Right cardiac atrium (tissue), 5 donors: ENCODE results near the gene FAM50A. TPM values are rescaled to one million over a fixed set of nuclear protein-coding genes. Genes with fewer than 3 reads are reported as not detected.

ENCODE experiments used
- microRNA-seq, 2 donors: library from miRNA; unstranded; fragments of <30 nt; microRNA quantifications; one replicate each; pipeline ENCODE4 v1.2.0, GENCODE V29; 2020 to 2021
- polyA plus RNA-seq: library from polyadenylated mRNA; stranded (reverse); fragments of 200-250 nt; gene quantifications from one replicate; pipeline ENCODE4 v1.2.3, GENCODE V29; 2013
- total RNA-seq, 4 donors: library from RNA; stranded (reverse); fragmentation: NEBNext Ultra II Directional; extraction: Animal tissue kit (Norgen Biotek cat#: 25700); gene quantifications; one replicate each; pipeline ENCODE4 v1.2.1, GENCODE V29; 2021
- donor health status: healthy with polysubstance abuse.
- donor health status: DM: no; HTN: yes; CAD: no.
- donor health status: DM: no; HTN: no; CAD: no.
- donor health status: DM: no; HTN: yes; CAD: no; lungs with severe emphysema.
- donor health status: DM: yes; HTN: yes; CAD: no.

Gene FAM50A
- total and polyA plus RNA-seq, 5 donors = 48.6 to 88.7 (median 53.3) TPM

Small RNAs within 50 kb of the gene (microRNA-seq; reads per million reads assigned to microRNA genes)
- 0 to 0.42 reads per million in 2 donors for gene MIR6858

Other genes with a start within 250 kb of the FAM50A start
- not detected for gene OPN1MW2, start 224.4 kb upstream of the FAM50A start, total RNA-seq
- gene OPN1MW2, start 224.4 kb upstream of the FAM50A start, polyA plus RNA-seq = not detected
- not detected for gene OPN1MW3, start 186.6 kb upstream of the FAM50A start, total RNA-seq
- not detected for gene OPN1MW3, start 186.6 kb upstream of the FAM50A start, polyA plus RNA-seq
- not detected for gene TEX28, start 149.0 kb upstream of the FAM50A start, total RNA-seq
- not detected for gene TEX28, start 149.0 kb upstream of the FAM50A start, polyA plus RNA-seq
- 10 to 100 TPM in 1 of 4 donors, 1 to 10 TPM in 3; 5.5 to 11.9 (median 9.1) TPM for gene TKTL1, start 148.3 kb upstream of the FAM50A start, total RNA-seq
- gene TKTL1, start 148.3 kb upstream of the FAM50A start, polyA plus RNA-seq = 6.0 TPM
- gene FLNA, start 69.5 kb upstream of the FAM50A start, total RNA-seq = 100 to 1,000 TPM; 262 to 363 (median 298) TPM
- 271 TPM for gene FLNA, start 69.5 kb upstream of the FAM50A start, polyA plus RNA-seq
- 10 to 100 TPM; 58.5 to 72.9 (median 60.0) TPM for gene EMD, start 64.8 kb upstream of the FAM50A start, total RNA-seq
- 86.1 TPM for gene EMD, start 64.8 kb upstream of the FAM50A start, polyA plus RNA-seq
- 1,000 to 10,000 TPM; 2,034 to 2,544 (median 2,211) TPM for gene RPL10, start 45.8 kb upstream of the FAM50A start, total RNA-seq
- 2,857 TPM for gene RPL10, start 45.8 kb upstream of the FAM50A start, polyA plus RNA-seq
- gene DNASE1L1, start 34.9 kb upstream of the FAM50A start, total RNA-seq = 10 to 100 TPM; 47.3 to 52.6 (median 51.2) TPM
- gene DNASE1L1, start 34.9 kb upstream of the FAM50A start, polyA plus RNA-seq = 60.5 TPM
- 10 to 100 TPM; 38.0 to 45.0 (median 39.0) TPM for gene TAFAZZIN, start 32.6 kb upstream of the FAM50A start, total RNA-seq
- gene TAFAZZIN, start 32.6 kb upstream of the FAM50A start, polyA plus RNA-seq = 43.9 TPM
- 10 to 100 TPM; 73.7 to 83.8 (median 77.4) TPM for gene ATP6AP1, start 15.5 kb upstream of the FAM50A start, total RNA-seq
- gene ATP6AP1, start 15.5 kb upstream of the FAM50A start, polyA plus RNA-seq = 63.1 TPM
- 10 to 100 TPM; 82.7 to 99.3 (median 96.9) TPM for gene GDI1, start 7.0 kb upstream of the FAM50A start, total RNA-seq
- 102 TPM for gene GDI1, start 7.0 kb upstream of the FAM50A start, polyA plus RNA-seq
- 10 to 100 TPM; 26.5 to 34.0 (median 29.6) TPM for gene PLXNA3, start 14.1 kb downstream of the FAM50A start, total RNA-seq
- 12.2 TPM for gene PLXNA3, start 14.1 kb downstream of the FAM50A start, polyA plus RNA-seq
- 10 to 100 TPM; 16.3 to 22.0 (median 19.5) TPM for gene LAGE3, start 35.1 kb downstream of the FAM50A start, total RNA-seq
- gene LAGE3, start 35.1 kb downstream of the FAM50A start, polyA plus RNA-seq = 25.8 TPM
- 10 to 100 TPM; 51.1 to 62.1 (median 60.3) TPM for gene UBL4A, start 42.5 kb downstream of the FAM50A start, total RNA-seq
- 43.6 TPM for gene UBL4A, start 42.5 kb downstream of the FAM50A start, polyA plus RNA-seq
- 10 to 100 TPM; 14.4 to 18.9 (median 15.5) TPM for gene SLC10A3, start 46.5 kb downstream of the FAM50A start, total RNA-seq
- 17.3 TPM for gene SLC10A3, start 46.5 kb downstream of the FAM50A start, polyA plus RNA-seq
- gene FAM3A, start 72.1 kb downstream of the FAM50A start, total RNA-seq = 10 to 100 TPM; 55.4 to 60.8 (median 58.9) TPM
- 68.6 TPM for gene FAM3A, start 72.1 kb downstream of the FAM50A start, polyA plus RNA-seq
- 10 to 100 TPM; 16.6 to 26.4 (median 23.5) TPM for gene G6PD, start 102.7 kb downstream of the FAM50A start, total RNA-seq
- gene G6PD, start 102.7 kb downstream of the FAM50A start, polyA plus RNA-seq = 13.2 TPM
- 10 to 100 TPM; 17.7 to 21.8 (median 19.1) TPM for gene IKBKG, start 103.5 kb downstream of the FAM50A start, total RNA-seq
- 17.2 TPM for gene IKBKG, start 103.5 kb downstream of the FAM50A start, polyA plus RNA-seq
- gene CTAG1A, start 141.0 kb downstream of the FAM50A start, total RNA-seq = not detected
- not detected for gene CTAG1A, start 141.0 kb downstream of the FAM50A start, polyA plus RNA-seq
- not detected for gene CTAG1B, start 175.1 kb downstream of the FAM50A start, total RNA-seq
- not detected for gene CTAG1B, start 175.1 kb downstream of the FAM50A start, polyA plus RNA-seq
- gene CTAG2, start 209.4 kb downstream of the FAM50A start, total RNA-seq = not detected
- gene CTAG2, start 209.4 kb downstream of the FAM50A start, polyA plus RNA-seq = not detected